GM12878 (cell line): ENCODE results near the gene ZDHHC5. TPM values are rescaled to one million over a fixed set of nuclear protein-coding genes. Genes with fewer than 3 reads are reported as not detected.

Experiments
- ATAC-seq: fragments of 200-7000 bp; cut with Tn5 transposase; 3 replicates; pipeline ENCODE4 v1.9.1; 2020; ENCODE audit warnings: mild to moderate bottlenecking, moderate library complexity
- BruUV-seq: library from RNA; stranded (reverse); fragments of 400-500 nt; replicated peaks from 2 replicates; lab custom pipeline; 2021; lab: Mats Ljungman, UMichigan
- CTCF ChIA-PET: fragments of 300-600 bp; sonication (Branson Sonifier 250); formaldehyde crosslinking; extraction: SDS; loops from one replicate; lab custom pipeline; 2021; ENCODE audit warnings: inconsistent platforms; lab: Yijun Ruan, JAX
- POLR2A ChIA-PET: fragments of 350-600 bp; formaldehyde crosslinking; extraction: SDS; loops from one replicate; lab custom pipeline; 2021; ENCODE audit warnings: inconsistent platforms; lab: Charles Lee
- RAD21 ChIA-PET: fragments of 300-600 bp; sonication (Branson Sonifier 250); formaldehyde crosslinking; loops from one replicate; lab custom pipeline; 2023; ENCODE audit warnings: antibody characterized with exemption; ENCODE audit not compliant: unreplicated experiment; lab: Charles Lee
- SMC1A ChIA-PET: fragments of 300-600 bp; sonication (Branson Sonifier 250); formaldehyde crosslinking; loops from one replicate; lab custom pipeline; 2023; ENCODE audit not compliant: unreplicated experiment, uncharacterized antibody; lab: Charles Lee
- DNase-seq: peaks from one replicate; pipeline ENCODE4 v3.0.0-alpha.2; 2011; ENCODE audit warnings: low read depth, low spot score
- FAIRE-seq: peaks from 3 replicates; lab custom pipeline; 2011; peaks lifted over from hg19 to GRCh38; lab: Jason Lieb, UNC
- H2AFZ ChIP-seq: 2 replicates; pipeline ENCODE4 v1.6.0; 2011; ENCODE audit warnings: low read depth, low read length, control low read depth; ENCODE audit not compliant: control insufficient read depth
- H3K27ac ChIP-seq: 2 replicates; pipeline ENCODE4 v1.5.1; 2011; ENCODE audit warnings: control low read depth; ENCODE audit not compliant: control insufficient read depth, insufficient read depth
- H3K27me3 ChIP-seq, 2 experiments: replicated peaks in 1 of 2; 2 replicates each; pipeline versions ENCODE4 v1.6.0 to v1.6.1; 2011; ENCODE audit warnings: low read length in 1 of 2; ENCODE audit not compliant: control insufficient read depth in 2 of 2, insufficient read depth in 2 of 2
- H3K36me3 ChIP-seq, 2 experiments: 2 replicates each; pipeline ENCODE4 v1.5.1; 2011; ENCODE audit warnings: low read length in 1 of 2; ENCODE audit not compliant: control insufficient read depth in 2 of 2, insufficient read depth in 2 of 2
- H3K4me1 ChIP-seq: 2 replicates; pipeline ENCODE4 v1.6.1; 2011; ENCODE audit warnings: mild to moderate bottlenecking, low read length, moderate library complexity, mixed read lengths; ENCODE audit not compliant: control insufficient read depth, insufficient read depth
- H3K4me2 ChIP-seq: 2 replicates; pipeline ENCODE4 v1.6.0; 2011; ENCODE audit warnings: control low read depth; ENCODE audit not compliant: control insufficient read depth, insufficient read depth
- H3K4me3 ChIP-seq: fragments of 200-600 bp; sonication (generic); 2 replicates; pipeline ENCODE4 v1.5.1; 2016
- H3K79me2 ChIP-seq: 2 replicates; pipeline ENCODE4 v1.6.0; 2011; ENCODE audit warnings: low read length; ENCODE audit not compliant: control insufficient read depth, insufficient read depth
- H3K9ac ChIP-seq: 2 replicates; pipeline ENCODE4 v1.8.0; 2011; ENCODE audit warnings: low read length, control low read depth, mixed read lengths; ENCODE audit not compliant: control insufficient read depth, insufficient read depth
- H3K9me3 ChIP-seq: replicated peaks from 3 replicates; pipeline ENCODE4 v1.5.1; 2011; ENCODE audit warnings: mild to moderate bottlenecking, low read length; ENCODE audit not compliant: control insufficient read depth, insufficient read depth
- H4K20me1 ChIP-seq: 2 replicates; pipeline ENCODE4 v1.6.0; 2011; ENCODE audit not compliant: control insufficient read depth, insufficient read depth
- BMI1 ChIP-seq: fragments of 450-650 bp; IDR thresholded peaks from 2 replicates; pipeline ENCODE4 v1.6.1; 2016; ENCODE audit warnings: mild to moderate bottlenecking, moderate library complexity, borderline replicate concordance
- KLF5 ChIP-seq: fragments of 450-650 bp; IDR thresholded peaks from 2 replicates; pipeline ENCODE4 v1.6.1; 2014; ENCODE audit warnings: mild to moderate bottlenecking; ENCODE audit not compliant: partially characterized antibody
- MLLT1 ChIP-seq: fragments of 450-650 bp; IDR thresholded peaks from 2 replicates; pipeline ENCODE4 v1.6.1; 2016; ENCODE audit warnings: mild to moderate bottlenecking
- POLR2AphosphoS5 ChIP-seq: IDR thresholded peaks from 2 replicates; pipeline ENCODE4 v1.6.1; 2011; ENCODE audit warnings: mild to moderate bottlenecking, low read length, inconsistent platforms
- RBBP5 ChIP-seq: fragments of 200-600 bp; sonication (generic); conservative IDR thresholded peaks from 2 replicates; pipeline ENCODE4 v1.6.1; 2016
- TCF3 ChIP-seq: IDR thresholded peaks from 2 replicates; pipeline ENCODE4 v1.6.1; 2012; ENCODE audit warnings: low read depth, mild to moderate bottlenecking, low read length, borderline replicate concordance; ENCODE audit not compliant: insufficient read depth
- USF1 ChIP-seq: IDR thresholded peaks from 2 replicates; pipeline ENCODE4 v1.6.1; 2011; ENCODE audit warnings: borderline replicate concordance, low read depth, mild to moderate bottlenecking, moderate library complexity, mixed read lengths, low read length; ENCODE audit not compliant: insufficient read depth; ENCODE audit errors: extremely low read length
- USF2 ChIP-seq: IDR thresholded peaks from 2 replicates; pipeline ENCODE4 v1.6.1; 2011; ENCODE audit warnings: low read depth, low read length, improper control_type of control experiment, borderline replicate concordance
- in situ Hi-C: fragments of 300-500 bp; cut with MboI; formaldehyde crosslinking; loops from 9 replicates; pipeline ENCODE4 v1.14.3; 2018; ENCODE audit warnings: mixed read lengths
- intact Hi-C: fragments of 100-400 bp; cut with micrococcal nuclease; formaldehyde crosslinking; loops from one replicate; pipeline ENCODE4 v1.14.2; 2022; ENCODE audit not compliant: unreplicated experiment
- polyA plus RNA-seq, 11 experiments: library from polyadenylated mRNA; depleted of rRNA in 4 of 11; unstranded in 6 of 11; stranded (reverse) in 5 of 11; fragments of >200 nt; fragmentation: Nextera tagmentation in 4 of 11; fragmentation: Illumina TruSeq in 1 of 11; extraction: Ambion mirVana in 4 of 11; extraction: Trizol in 1 of 11; gene quantifications; 1 replicate in 1 of 11; 2 replicates in 10 of 11; pipeline versions ENCODE4 v1.2.1 to v1.2.3, GENCODE V29; 2011 to 2016; ENCODE audit warnings: inconsistent platforms in 2 of 11, missing spikeins in 2 of 11, low read depth in 1 of 11
- total RNA-seq, 4 experiments: library from RNA; depleted of rRNA in 3 of 4; stranded (reverse); fragments of >200 nt in 3 of 4; fragmentation: Illumina TruSeq in 1 of 4; extraction: Trizol in 1 of 4; gene quantifications; 2 replicates each; pipeline versions ENCODE4 v1.2.1 to v1.2.3, GENCODE V29; 2013 to 2021
- TF ChIP-seq, protein P1 (sequence below): fragments of 450-650 bp; IDR thresholded peaks from 2 replicates; pipeline ENCODE4 v1.6.1; 2017; ENCODE audit warnings: mild to moderate bottlenecking, moderate library complexity
- TF ChIP-seq, protein P2 (sequence below): fragments of 450-650 bp; IDR thresholded peaks from 2 replicates; pipeline ENCODE4 v1.6.1; 2016; ENCODE audit warnings: mild to moderate bottlenecking, moderate library complexity, borderline replicate concordance

ZDHHC5 gene
- total and polyA plus RNA-seq, 10 of the 15 experiments (the other 5 are each of a cell fraction or from before 2014, with no cell fraction given): 3.9 to 61.3 (median 37.6) TPM

- TF ChIP-seq, protein P1, sequence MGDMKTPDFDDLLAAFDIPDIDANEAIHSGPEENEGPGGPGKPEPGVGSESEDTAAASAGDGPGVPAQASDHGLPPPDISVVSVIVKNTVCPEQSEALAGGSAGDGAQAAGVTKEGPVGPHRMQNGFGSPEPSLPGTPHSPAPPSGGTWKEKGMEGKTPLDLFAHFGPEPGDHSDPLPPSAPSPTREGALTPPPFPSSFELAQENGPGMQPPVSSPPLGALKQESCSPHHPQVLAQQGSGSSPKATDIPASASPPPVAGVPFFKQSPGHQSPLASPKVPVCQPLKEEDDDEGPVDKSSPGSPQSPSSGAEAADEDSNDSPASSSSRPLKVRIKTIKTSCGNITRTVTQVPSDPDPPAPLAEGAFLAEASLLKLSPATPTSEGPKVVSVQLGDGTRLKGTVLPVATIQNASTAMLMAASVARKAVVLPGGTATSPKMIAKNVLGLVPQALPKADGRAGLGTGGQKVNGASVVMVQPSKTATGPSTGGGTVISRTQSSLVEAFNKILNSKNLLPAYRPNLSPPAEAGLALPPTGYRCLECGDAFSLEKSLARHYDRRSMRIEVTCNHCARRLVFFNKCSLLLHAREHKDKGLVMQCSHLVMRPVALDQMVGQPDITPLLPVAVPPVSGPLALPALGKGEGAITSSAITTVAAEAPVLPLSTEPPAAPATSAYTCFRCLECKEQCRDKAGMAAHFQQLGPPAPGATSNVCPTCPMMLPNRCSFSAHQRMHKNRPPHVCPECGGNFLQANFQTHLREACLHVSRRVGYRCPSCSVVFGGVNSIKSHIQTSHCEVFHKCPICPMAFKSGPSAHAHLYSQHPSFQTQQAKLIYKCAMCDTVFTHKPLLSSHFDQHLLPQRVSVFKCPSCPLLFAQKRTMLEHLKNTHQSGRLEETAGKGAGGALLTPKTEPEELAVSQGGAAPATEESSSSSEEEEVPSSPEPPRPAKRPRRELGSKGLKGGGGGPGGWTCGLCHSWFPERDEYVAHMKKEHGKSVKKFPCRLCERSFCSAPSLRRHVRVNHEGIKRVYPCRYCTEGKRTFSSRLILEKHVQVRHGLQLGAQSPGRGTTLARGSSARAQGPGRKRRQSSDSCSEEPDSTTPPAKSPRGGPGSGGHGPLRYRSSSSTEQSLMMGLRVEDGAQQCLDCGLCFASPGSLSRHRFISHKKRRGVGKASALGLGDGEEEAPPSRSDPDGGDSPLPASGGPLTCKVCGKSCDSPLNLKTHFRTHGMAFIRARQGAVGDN: no peak
- no peak for TF ChIP-seq POLR2AphosphoS5
- TF ChIP-seq KLF5: no peak
Measured at GRCh38 chr11:57619331-57619730, 48.6 kb upstream of the ZDHHC5 start (continued).

- RAD21 ChIA-PET: no interaction called here
- intact Hi-C loops (no loop called here), in situ Hi-C loops (no loop called here)
- H3K27me3 ChIP-seq: no peaks in the 10 kb centered on the region
- ATAC-seq (no peak), FAIRE-seq (no peak), DNase-seq (no peak)
- POLR2A ChIA-PET: no interaction called here
- H3K27ac ChIP-seq: no peak overlapping the region
- no peak overlapping the region for H3K4me3 ChIP-seq
- H3K79me2 ChIP-seq: no peaks in the 10 kb centered on the region
- H3K36me3 ChIP-seq: no peaks in the 10 kb centered on the region
- H2AFZ ChIP-seq: no peak overlapping the region
- H4K20me1 ChIP-seq: no peaks in the 10 kb centered on the region
- H3K4me2 ChIP-seq: no peak overlapping the region
- H3K4me1 ChIP-seq: no peaks in the 10 kb centered on the region
- no peaks in the 10 kb centered on the region; the same call in 1 of the 3 replicates for H3K9me3 ChIP-seq
- CTCF ChIA-PET: interaction anchor here (1.0 to 2.7 kb wide), 2 partner anchors 16 to 20 kb away, joined by 3 to 5 read pairs; no protein-coding TSS in a partner anchor
- no TSS peak for BruUV-seq
- no peak overlapping the region for H3K9ac ChIP-seq
- SMC1A ChIA-PET: interaction anchor here (1.3 kb wide), 1 partner anchor 9 kb away, joined by 3 read pairs; no protein-coding TSS in a partner anchor
- TF ChIP-seq RBBP5 (no peak), KLF5 (no peak), USF1 (no peak), BMI1 (no peak), MLLT1 (no peak), USF2 (no peak), TCF3 (no peak)
- TF ChIP-seq, protein P2, sequence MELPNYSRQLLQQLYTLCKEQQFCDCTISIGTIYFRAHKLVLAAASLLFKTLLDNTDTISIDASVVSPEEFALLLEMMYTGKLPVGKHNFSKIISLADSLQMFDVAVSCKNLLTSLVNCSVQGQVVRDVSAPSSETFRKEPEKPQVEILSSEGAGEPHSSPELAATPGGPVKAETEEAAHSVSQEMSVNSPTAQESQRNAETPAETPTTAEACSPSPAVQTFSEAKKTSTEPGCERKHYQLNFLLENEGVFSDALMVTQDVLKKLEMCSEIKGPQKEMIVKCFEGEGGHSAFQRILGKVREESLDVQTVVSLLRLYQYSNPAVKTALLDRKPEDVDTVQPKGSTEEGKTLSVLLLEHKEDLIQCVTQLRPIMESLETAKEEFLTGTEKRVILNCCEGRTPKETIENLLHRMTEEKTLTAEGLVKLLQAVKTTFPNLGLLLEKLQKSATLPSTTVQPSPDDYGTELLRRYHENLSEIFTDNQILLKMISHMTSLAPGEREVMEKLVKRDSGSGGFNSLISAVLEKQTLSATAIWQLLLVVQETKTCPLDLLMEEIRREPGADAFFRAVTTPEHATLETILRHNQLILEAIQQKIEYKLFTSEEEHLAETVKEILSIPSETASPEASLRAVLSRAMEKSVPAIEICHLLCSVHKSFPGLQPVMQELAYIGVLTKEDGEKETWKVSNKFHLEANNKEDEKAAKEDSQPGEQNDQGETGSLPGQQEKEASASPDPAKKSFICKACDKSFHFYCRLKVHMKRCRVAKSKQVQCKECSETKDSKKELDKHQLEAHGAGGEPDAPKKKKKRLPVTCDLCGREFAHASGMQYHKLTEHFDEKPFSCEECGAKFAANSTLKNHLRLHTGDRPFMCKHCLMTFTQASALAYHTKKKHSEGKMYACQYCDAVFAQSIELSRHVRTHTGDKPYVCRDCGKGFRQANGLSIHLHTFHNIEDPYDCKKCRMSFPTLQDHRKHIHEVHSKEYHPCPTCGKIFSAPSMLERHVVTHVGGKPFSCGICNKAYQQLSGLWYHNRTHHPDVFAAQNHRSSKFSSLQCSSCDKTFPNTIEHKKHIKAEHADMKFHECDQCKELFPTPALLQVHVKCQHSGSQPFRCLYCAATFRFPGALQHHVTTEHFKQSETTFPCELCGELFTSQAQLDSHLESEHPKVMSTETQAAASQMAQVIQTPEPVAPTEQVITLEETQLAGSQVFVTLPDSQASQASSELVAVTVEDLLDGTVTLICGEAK: no peak
Measured at GRCh38 chr11:57620467-57620866, 47.4 kb upstream of the ZDHHC5 start.
